ENCODE results near the gene SNAPC4. TPM values are rescaled to one million over a fixed set of nuclear protein-coding genes. Genes with fewer than 3 reads are reported as not detected.

The SNAPC4 gene
- total RNA-seq, 1 donor from 2014 or later: 3.7 TPM

GRCh38 chr9:136359774-136360718 lies 39.9 kb downstream of the SNAPC4 start:
- DNase-seq (ENCODE audit: low read depth) (no peak), FAIRE-seq (no peak)
- H3K4me3 ChIP-seq (ENCODE audit: low read depth, low read length): no peak overlapping the region
- peaks cover 6% of the 10 kb centered on the region for H3K36me3 ChIP-seq (ENCODE audit: control insufficient read depth, insufficient read depth, low read length)
- no peak for TF ChIP-seq CTCF (IDR thresholded peaks at IDR 0.05; ENCODE audit: insufficient read depth, low read length, severe bottlenecking)
- no peaks in the 10 kb centered on the region for H3K27me3 ChIP-seq (ENCODE audit: control insufficient read depth, insufficient read depth, low read length)

- Histone ChIP-seq H3K36me3 (ENCODE audit: control insufficient read depth, insufficient read depth, low read length) (peaks cover 6% of the 10 kb centered on the region), H3K4me3 (ENCODE audit: low read depth, low read length) (no peak overlapping the region), H3K27me3 (ENCODE audit: control insufficient read depth, insufficient read depth, low read length) (no peaks in the 10 kb centered on the region)
- DNase-seq (ENCODE audit: low read depth) (no peak), FAIRE-seq (no peak)
- no peak for TF ChIP-seq CTCF (IDR thresholded peaks at IDR 0.05; ENCODE audit: insufficient read depth, low read length, severe bottlenecking)
Observed at GRCh38 chr9:136358888-136359287, 41.1 kb downstream of the SNAPC4 start.

GRCh38 chr9:136358016-136358415 lies 42.0 kb downstream of the SNAPC4 start:
- Histone ChIP-seq H3K4me3 (ENCODE audit: low read depth, low read length) (no peak overlapping the region), H3K36me3 (ENCODE audit: control insufficient read depth, insufficient read depth, low read length) (peaks cover 6% of the 10 kb centered on the region), H3K27me3 (ENCODE audit: control insufficient read depth, insufficient read depth, low read length) (no peaks in the 10 kb centered on the region)
- no peak for TF ChIP-seq CTCF (IDR thresholded peaks at IDR 0.05; ENCODE audit: insufficient read depth, low read length, severe bottlenecking)
- FAIRE-seq (no peak), DNase-seq (ENCODE audit: low read depth) (no peak)

GRCh38 chr9:136357202-136357725 lies 42.7 kb downstream of the SNAPC4 start:
- DNase-seq (ENCODE audit: low read depth) (no peak), FAIRE-seq (no peak)
- TF ChIP-seq CTCF (IDR thresholded peaks at IDR 0.05; ENCODE audit: insufficient read depth, low read length, severe bottlenecking): no peak
- Histone ChIP-seq H3K27me3 (ENCODE audit: control insufficient read depth, insufficient read depth, low read length) (no peaks in the 10 kb centered on the region), H3K36me3 (ENCODE audit: control insufficient read depth, insufficient read depth, low read length) (peaks cover 6% of the 10 kb centered on the region), H3K4me3 (ENCODE audit: low read depth, low read length) (no peak overlapping the region)

- peaks cover 1% of the 10 kb centered on the region for H3K27me3 ChIP-seq (ENCODE audit: control insufficient read depth, insufficient read depth, low read length)
- FAIRE-seq: no peak
- no peak overlapping the region for H3K4me3 ChIP-seq (ENCODE audit: low read depth, low read length)
- no peak for DNase-seq (ENCODE audit: low read depth)
- TF ChIP-seq CTCF (IDR thresholded peaks at IDR 0.05; ENCODE audit: insufficient read depth, low read length, severe bottlenecking): no peak
- peaks cover 3% of the 10 kb centered on the region for H3K36me3 ChIP-seq (ENCODE audit: control insufficient read depth, insufficient read depth, low read length)
Observed at GRCh38 chr9:136355616-136356557, 44.1 kb downstream of the SNAPC4 start.

Data from bronchial epithelial cell (primary cell).